Stimulated activated CD4-positive, alpha-beta T cell treated with anti-CD3 and anti-CD28 coated beads, Interleukin-1b, Interleukin-23, amount 100 ng/mL, for 48 hours (primary cell): ENCODE results near the gene FOXC2.

Experiments used
- DNase-seq: peaks from one replicate; pipeline ENCODE4 v3.0.0-alpha.2; 2020

FOXC2 gene

DNA sequence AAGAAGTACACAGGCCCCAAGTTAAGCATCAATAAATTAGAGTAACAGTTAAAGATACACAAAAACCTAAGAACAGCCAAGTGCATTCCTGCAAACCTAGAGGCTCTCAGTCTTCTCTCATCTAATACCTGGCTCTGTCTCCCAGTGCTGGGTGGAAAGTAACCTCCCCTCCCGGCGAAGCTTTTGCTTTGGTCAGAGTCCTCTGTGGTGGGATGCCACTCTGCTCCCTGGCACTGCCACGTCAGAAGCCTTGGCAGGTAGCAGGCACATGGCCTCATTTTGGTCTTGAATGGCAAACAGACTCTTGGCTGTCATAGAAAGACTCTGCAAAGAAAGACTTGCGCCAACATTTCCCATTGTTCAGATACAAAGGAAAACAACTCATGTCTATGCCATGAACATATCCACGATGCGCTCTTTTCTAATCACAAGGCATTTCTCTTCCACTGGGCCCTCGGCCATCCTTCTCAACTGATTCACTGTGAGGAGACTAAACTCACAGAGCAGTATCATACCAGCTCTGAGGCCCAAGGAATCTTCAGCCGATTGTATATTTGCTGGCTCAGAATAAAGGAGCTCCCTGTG lies 32.8 kb upstream of the FOXC2 start:
- DNase-seq = no peak

DNA sequence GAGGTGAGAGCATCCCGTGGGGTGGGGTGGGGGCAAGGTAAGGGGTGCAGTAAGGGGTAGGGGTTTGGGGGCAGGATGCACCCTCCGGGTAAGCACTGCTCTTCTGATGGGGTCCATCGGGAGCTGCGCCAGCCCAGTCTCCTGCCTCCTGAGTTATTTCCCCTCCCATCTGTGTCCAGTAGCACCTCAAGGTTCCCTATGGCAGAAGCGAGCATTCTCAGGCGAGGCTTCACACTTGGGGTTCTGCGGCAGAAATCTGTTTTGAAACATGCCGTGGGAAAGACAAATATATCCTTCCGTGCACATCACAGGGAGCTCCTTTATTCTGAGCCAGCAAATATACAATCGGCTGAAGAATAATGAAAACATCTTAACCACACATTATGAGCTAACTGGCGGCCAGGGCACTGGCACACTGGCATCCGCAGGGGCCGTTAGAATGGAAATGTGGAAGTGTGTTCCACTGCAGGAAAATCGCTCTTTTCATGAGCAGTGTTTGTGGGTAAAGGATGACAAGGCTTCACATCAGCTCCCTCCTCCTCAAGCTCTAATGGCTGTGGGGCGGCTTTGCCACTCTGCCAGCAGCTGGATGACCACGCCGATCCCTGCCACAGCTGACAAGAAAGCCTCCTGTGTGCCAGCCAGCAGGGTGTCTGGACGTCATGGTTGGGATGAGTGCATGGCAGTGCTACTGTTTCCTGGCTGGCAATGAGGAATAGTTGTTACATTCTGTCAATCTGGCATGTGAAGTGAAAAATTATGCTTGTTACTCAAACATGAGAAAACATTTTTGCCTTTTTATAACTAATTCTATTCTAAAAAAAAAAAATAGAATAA lies 31.6 kb upstream of the FOXC2 start:
- no peak for DNase-seq

DNA sequence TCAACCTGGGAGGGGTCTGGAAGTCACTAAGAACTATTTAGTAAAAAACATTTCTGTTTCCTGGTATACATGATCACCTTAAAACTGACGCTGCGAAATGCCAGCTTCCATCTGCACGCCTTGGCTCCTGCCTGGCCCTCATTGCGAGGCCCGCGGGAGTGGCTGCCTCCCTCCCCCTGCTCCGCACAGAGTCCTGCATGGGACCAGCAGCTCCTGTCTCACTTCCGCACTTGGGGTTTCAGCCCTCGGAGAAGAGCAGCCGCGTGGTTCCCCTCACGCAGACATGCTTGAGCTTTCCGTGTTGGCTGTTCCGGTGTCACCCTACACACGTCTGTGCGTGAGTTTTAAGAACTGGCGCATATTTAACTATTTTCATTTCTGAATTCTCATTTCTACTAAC lies 30.0 kb upstream of the FOXC2 start:
- no peak for DNase-seq

DNA sequence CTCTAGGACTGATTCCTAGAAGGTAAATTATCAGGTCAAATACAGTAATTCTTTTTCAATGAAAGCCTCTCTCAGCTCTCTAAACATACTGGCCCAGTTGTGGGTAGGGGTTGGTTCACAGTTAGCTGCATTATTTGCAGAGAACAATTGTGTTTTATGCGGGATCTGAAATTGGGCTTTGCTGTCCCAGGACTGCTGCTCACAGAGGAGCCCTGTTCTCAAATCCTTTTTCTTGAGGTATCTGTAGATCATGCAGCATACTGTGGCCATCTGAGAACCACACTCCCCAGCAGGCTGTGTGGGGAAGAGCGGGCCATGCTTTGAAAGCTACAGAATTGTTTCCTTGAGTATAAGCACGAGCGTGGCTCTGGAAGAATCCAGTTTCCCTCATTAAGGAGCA lies 29.1 kb upstream of the FOXC2 start:
- DNase-seq = no peak

DNA sequence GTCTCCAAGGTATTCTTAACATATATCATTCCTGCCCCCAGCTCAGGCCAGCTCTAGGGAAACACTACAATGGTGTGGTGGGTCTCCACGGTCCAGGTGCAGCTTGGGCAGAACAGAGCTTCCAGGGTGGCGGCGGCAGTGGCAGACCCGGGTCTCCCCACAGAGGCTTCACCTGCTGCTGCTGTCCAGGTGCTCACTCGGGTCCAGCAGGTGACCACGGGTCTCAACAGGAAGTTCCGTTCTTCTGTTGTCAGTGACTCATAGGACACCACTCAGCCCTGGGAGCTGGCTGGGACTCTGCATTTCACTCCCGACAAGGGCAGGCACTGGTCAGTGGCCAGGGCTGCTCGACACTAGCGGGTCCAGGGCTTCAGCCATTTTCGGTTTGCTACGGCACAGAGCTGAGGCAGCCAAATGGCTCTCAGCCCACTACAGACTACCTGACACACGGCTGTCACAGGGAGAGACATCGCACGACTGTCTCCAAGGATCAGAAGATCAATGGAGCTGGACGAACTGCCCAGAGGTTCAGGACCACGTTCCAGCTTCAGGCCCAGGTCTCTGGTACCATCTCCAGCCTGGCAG lies 28.3 kb upstream of the FOXC2 start:
- DNase-seq = no peak

DNA sequence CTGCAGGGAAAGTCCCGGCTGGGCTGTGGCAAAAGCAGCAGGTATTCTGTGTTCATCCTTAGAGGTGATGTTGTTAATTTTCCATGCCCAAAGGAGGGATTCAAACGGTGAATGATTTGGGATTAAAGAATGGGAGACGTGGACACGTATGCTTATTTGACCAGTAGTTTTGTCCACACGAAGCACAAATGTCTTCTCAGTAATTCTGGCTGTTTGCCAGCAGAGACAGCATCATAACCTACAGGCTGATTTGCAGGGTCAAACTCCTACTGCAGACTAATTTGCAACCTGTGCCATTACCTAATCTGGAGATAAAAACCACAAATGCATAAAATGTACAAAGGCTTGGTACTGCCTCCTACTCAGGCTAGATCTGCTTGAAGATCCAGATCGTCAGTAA lies 25.7 kb upstream of the FOXC2 start:
- DNase-seq = no peak

DNA sequence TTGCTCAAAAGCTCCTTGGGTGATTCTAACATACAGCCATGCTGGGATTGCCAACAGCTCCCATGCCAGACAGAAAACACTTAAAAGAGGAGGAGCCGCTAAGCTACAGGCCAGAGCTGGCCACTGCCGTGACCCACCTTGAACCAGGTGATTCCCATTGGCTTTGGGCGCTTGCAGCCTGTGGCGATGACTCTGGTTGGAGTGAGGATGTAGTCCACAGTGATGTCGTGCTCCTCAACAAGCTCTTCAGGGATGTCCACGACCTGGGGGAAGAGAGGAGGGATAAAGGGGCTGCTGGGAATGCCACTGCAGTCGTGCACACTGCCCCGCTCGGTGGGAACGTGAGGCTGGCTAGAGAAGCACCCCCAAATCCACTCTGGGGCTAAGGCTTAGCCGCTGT lies 25.1 kb upstream of the FOXC2 start:
- no peak for DNase-seq

DNA sequence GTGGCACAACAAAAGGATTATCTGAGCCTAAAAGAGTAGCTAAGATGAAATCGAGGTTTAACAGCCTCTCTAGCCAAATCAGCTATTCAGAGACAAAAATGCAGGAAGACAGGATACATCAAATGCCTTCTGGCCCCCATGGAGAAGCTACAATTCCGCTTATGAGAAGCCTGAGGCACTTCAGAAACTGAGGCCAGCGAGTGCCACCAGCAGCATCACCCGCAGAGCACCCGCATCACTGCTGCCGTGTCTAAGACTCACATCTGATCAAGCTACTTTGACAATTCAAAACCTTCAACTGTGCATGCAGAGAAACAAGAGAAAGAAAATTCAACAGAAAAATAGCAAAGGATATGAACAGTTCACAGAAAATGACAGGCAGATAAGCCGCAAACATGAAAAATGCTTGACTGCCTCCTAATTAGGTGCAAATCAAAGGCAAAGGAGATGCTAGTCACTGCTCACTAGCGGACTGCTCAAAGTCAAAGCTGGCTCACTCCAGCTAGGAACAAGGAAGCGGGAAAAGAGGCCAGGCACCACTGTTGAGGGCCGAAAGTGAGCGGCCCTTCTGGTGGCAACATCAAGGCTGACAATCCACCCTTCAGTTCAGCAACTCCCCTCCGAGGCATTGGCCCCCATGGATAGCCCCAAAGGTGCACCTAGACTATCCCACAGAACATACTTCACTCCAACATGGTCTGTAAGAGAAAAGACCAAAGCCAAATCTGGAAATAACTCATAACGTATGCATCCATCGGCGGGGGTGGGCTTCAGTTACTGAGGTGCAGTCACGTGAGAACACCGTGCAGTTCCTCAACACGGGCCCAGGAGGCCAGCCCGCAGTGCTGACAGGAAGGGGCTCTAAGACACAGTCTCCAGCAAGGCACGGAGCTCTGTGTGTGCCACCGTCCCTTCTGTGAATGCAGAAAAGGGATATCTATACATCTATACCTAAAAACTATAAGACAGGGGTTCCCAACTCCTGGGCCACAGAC lies 23.6 kb upstream of the FOXC2 start:
- no peak for DNase-seq

DNA sequence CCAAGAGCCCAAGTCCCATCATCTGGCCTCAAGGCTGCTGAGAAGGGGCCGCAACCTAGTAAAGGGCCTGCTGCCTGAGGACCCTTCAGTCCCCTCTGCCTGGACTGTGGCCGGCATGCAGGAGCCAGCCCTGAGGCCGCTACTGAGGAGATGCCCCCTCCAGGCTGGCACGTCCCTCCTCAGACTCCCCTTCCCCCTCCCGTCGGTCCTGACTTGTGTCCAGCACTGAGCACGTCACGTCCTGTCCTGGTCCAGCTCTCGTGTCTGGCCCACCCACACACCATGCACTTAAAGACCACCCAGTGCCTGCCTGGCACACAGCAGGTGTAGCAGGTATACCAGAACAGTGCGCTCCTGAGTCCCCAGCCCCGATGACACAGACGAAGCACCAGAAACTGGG lies 21.1 kb upstream of the FOXC2 start:
- no peak for DNase-seq

DNA sequence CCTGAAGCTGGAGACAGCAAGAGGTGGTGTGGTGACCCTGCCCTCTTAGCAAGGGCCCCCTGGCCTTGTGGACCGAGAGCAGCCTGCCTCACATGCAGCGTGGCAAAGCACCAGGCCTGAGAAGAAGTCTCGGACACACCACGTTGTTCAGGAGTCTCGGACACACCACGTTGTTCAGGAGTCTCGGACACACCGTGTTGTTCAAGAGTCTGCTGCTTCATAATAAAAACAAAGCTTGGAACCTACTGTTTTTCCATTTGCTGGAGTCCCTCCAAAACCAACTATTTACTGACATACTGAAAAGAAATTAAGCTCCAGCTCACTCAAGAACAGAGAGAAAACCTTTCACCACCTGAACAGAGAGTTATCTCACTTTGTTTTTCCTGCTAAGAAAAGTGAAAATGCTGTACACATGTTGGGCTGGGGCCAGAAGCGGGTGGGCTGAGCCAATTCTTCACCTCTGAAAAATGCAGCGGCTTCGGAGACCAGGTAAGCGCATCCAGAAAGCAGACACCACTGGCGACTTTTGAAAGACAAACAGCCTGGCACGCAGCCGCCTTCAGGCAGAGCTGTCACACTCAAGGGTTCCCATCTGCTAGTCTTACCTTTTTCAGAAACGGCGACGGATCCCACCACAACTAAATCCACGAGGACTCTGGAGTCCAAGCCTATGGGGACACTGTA lies 20.5 kb upstream of the FOXC2 start:
- DNase-seq = no peak

DNA sequence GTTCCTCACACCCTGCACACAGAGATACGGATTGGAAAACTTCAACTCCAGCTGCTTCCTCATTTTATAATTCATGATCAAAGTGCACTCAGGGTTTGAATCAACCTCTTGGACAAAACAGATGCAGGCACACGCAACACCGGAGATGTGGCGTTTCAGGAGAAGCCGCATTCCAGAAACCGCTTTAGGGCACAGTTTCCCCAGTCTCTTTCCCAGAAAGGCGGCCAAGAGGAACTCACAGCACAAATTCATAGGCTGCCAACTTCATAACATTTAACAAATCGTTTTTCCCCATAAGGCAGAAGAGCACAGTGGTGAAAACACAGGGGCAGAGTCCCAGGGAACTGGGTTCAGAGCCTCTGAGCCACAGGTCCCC lies 20.0 kb upstream of the FOXC2 start:
- DNase-seq = no peak

DNA sequence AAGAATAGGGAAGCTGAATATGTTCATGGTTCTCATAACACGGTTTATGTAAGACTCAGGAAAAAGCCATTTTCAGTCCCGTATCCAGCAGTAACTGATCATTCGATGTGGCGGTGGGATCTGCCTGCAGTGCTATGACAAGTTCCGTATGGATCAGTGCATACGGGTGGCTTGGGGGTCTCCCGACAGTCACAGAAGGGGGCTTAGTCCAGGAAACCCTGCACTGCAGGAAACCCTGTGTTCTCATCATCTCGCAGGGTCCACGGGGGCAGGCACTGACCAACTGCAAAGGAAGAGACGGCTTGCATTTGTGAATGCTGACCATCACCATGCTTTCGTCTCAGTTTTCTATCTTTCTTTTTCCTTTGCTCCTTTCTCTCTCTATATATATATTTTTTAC lies 19.3 kb upstream of the FOXC2 start:
- DNase-seq = no peak

DNA sequence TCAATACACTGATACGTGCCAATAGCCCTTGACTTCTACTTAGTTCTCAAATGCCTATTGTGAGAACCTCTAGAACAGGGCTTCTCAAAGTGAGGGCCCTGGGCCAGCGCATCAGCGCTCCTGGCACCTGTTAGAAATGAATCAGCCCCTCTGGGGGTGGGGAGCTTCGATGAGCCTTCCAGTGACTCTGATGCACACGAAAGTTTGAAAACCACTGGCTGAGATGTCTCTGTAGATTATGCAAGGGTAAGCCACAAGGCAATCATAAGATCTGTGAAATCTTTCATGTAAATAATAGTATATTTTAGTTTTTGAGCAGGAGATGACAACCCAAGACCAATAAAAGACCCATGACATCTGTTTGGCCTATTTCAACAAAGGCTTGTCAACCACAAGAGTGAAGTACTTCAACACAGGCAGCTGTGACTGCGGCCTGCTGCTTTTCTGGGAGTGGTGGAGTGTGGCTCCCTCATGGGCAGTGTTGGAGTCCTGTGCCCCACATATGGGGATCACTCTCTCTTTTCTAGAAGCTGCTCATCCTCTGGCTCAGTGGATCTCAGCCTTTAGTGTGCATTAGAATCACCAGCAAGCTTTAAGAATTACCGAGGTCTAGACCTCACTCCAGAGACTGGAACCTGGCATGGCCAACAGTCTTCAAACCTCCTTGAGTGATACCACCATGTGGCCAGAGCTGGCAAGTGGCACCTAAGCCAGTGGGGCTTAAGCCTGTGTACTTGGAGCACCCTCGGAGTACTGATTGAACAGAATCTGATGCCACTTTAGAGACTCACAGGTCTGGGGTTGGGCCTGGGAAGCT lies 17.3 kb upstream of the FOXC2 start:
- peak; percentile 43 for DNase-seq

DNA sequence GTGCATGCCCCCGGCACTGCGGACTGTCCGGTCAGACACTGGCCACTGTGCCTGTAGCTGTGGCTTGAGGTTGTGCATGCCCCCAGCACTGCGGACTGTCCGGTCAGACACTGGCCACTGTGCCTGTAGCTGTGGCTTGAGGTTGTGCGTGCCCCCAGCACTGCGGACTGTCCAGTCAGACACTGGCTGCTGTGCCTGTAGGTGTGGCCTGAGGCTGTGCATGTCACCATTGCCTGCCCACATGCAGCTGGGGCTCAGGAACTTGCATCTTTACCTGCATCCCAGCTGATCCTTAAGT lies 16.8 kb upstream of the FOXC2 start:
- DNase-seq = no peak

DNA sequence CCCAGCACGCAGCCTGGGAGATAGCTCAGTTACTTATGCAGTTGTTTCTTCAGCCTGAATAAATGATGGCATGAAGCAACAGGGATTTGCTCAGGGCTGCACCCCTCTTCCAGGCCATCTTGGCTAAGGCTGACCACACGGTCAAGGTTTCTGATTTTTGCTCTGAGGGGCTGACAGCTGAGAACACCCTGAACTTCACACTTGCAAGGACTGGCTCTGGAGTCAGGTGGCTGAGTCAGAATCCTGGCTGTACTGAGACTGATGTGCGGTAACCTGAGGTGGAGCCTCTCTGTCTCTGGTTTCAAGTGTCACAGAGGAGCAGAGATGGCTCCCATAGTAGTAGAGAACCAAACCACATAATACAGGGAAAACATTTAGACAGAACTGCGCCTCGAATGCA lies 16.3 kb upstream of the FOXC2 start:
- DNase-seq = no peak

DNA sequence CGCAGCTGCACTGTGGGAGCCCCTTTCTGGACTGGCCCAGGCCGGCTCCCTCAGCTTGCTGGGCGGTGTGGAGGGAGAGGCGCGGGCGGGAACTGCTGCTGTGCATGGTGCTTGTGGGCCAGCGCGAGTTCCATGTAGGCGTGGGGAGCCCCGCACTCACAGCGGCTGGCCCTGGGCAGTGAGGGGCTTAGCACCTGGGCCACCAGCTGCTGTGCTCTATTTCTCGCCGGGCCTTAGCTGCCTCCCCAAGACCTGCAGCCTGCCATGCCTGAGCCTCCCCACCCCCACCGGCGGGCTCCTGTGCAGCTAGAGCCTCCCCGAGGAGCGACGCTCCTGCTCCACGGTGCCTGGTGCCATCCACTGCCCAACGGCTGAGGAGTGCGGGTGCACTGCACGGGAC lies 13.3 kb upstream of the FOXC2 start:
- DNase-seq = no peak

DNA sequence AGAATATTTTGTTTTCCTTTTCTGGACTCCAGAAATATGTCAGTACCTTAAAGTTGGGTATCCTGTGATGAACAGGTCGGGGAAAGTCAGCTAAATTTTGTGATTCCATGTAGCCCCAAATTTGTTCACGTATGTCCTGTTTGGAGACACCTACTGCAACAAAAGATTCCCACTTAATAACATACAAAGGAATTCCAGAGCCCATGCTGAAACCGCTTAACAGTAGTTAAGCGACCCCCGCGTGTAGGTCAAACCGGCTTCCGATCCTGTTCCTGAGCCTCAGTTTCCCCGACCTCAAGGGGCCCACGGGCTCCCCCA lies 12.1 kb upstream of the FOXC2 start:
- DNase-seq = no peak

DNA sequence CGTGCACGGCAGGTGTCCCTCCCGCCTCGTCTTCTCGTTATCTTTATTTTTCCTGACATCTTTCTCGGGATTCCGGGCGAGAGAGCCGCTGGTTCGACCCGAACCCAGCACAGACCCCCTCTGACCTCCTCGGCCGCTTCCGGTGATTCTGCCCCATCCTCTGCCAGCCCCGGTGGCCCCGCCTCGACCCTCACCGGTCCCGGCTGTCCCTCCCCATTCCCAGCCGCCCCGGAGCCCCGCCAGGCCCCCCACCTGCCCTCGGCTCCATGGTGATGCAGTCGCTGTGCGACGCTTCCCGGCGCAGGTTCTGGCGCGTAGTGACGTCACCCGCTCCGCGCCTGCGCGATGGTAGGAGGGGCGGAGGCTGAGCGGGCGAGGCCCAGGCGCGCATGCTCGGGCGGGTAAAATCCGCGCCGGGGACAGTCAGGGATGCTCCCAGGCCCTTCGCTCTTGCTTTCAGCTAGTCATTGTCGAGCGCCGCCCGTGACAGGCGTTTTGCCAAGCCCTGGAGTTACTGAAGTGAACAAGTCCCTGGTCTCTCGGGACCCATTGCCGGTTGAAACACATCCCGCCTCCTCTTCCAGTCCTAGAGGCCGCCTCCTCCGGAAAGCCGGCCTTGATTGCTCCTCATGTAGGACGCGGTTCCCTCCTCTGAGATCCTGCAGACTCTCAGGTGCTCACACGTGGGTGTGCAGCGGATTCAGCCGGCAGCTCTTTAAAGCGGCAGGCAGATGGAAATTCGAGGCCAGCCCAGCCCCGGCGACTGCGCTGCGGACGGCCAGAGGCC lies 11.5 kb upstream of the FOXC2 start, which contains the start of gene MTHFSD:
TSS of gene MTHFSD (minus strand) at position 319 of the 787 bp plus-strand sequence. CDS start at position 268, 51 bp downstream.
- DNase-seq = peak; percentile 94

DNA sequence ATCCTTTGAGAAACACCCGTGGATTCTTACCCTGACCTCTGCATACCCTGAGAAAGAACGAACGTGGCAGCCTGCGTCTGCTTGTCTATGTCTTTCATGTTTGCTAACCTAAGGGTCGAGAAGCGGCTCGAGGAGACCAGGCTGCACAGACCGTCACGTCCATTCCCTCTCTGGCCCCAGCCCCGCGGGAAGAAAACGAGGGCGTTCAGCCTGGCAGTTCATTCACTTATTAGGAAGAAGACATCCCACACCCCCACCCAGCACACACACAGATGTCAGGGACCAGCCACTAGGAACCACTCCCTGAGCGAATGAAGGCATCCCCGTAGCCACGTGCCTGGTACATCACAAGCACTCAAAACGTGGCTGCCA lies 10.9 kb upstream of the FOXC2 start:
- DNase-seq = no peak

DNA sequence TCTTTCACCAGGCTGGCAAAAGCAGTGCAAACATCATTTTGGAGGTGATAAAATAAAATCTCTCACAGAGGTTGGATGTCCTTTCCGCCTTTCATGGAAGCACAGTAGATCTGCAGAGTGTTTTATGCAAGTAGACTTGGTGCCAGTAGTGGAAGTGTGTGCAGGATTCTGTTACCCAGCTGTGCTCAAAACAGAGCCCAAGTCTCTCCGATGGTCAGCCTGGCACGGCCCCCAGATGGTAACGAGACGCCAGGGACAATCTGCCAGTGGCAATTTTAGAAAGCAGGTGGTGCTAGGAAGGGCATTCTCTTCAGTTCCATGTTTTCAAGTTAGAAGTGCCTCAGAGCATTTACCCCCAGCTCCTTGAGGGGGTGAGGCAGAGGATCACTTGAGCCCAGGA lies 10.1 kb upstream of the FOXC2 start:
- DNase-seq = no peak

DNA sequence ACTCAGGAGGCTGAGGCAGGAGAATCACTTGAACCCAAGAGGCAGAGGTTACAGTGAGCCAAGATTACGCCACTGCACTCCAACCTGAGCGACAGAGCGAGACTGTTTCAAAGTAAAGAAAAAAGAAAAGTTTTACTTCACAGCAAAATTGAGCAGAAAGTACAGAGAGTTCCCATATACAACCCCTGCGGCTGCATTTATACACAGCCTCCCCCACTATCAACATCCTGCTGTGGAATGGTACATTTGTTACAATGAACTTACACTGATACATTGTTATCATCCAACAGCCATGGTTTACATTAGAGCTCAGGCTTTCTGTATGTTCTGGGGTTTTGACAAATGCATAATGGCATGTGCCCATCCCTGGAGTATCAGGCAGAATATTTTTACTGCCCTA lies 9.0 kb upstream of the FOXC2 start:
- no peak for DNase-seq
